ENCODE results near the gene CD48. TPM values are rescaled to one million over a fixed set of nuclear protein-coding genes. Genes with fewer than 3 reads are reported as not detected.

CD48 gene
- total RNA-seq, 2 experiments from 2014 or later: 387 to 395 TPM

GRCh38 chr1:160685266-160685665, 26.4 kb downstream of the CD48 start:
- TF ChIP-seq CTCF (IDR thresholded peaks at IDR 0.05): no peak
- Mint-ChIP-seq H3K4me1 (ENCODE audit: low read depth) (peaks cover 91% of the 10 kb centered on the region), H3K36me3 (ENCODE audit: low read depth) (peaks cover 99% of the 10 kb centered on the region), H3K27ac (peak overlapping the region; percentile 80), H3K9me3 (no peaks in the 10 kb centered on the region), H3K4me3 (peak overlapping the region; percentile 22), H3K27me3 (no peaks in the 10 kb centered on the region)
- Histone ChIP-seq H3K9me3 (ENCODE audit: control insufficient read depth in 1 of 2, insufficient read depth in 1 of 2, low read length in 2 of 2) (no peaks in the 10 kb centered on the region), H3K36me3 (ENCODE audit: insufficient read depth, low read length) (peaks cover 69% of the 10 kb centered on the region), H3K4me1 (ENCODE audit: insufficient read depth, low read length) (peaks cover 65% of the 10 kb centered on the region), H3K27ac (ENCODE audit: low read depth in 1 of 2, low read length in 2 of 2) (peak overlapping the region; percentile 49 to 79), H3K4me3 (ENCODE audit: low read length) (no peak overlapping the region), H3K27me3 (ENCODE audit: control insufficient read depth in 1 of 2, insufficient read depth in 2 of 2, low read length in 2 of 2) (no peaks in the 10 kb centered on the region)
- intact Hi-C loops (cut with DNase I, micrococcal nuclease): loop anchor here in 1 of 2 experiments (2.0 kb wide), 1 partner anchor 14 kb away; no protein-coding TSS in a partner anchor
- no peak for ATAC-seq (ENCODE audit: poor library complexity)
- ChIA-PET POLR2A (interaction anchor here (1.0 to 6.2 kb wide), 3 partner anchors 12 to 83 kb away, joined by 3 to 49 read pairs (median 6); no protein-coding TSS in a partner anchor), CTCF (interaction anchor here (1.0 to 1.5 kb wide), 5 partner anchors 22 to 83 kb away, joined by 3 to 8 read pairs (median 4); no protein-coding TSS in a partner anchor)
- DNase-seq: no peak

GRCh38 chr1:160682983-160683865, 28.4 kb downstream of the CD48 start:
- peak; percentile 8 for ATAC-seq (ENCODE audit: poor library complexity)
- H3K27ac ChIP-seq (ENCODE audit: low read depth in 1 of 2, low read length in 2 of 2): peak overlapping the region; percentile 49 to 79
- Mint-ChIP-seq H3K36me3 (ENCODE audit: low read depth) (peaks cover 99% of the 10 kb centered on the region), H3K27ac (peak overlapping the region; percentile 80), H3K27me3 (no peaks in the 10 kb centered on the region), H3K4me1 (ENCODE audit: low read depth) (peaks cover 72% of the 10 kb centered on the region), H3K9me3 (no peaks in the 10 kb centered on the region), H3K4me3 (peak overlapping the region; percentile 70)
- H3K4me3 ChIP-seq (ENCODE audit: low read length): peak overlapping the region; percentile 9
- H3K9me3 ChIP-seq (ENCODE audit: control insufficient read depth in 1 of 2, insufficient read depth in 1 of 2, low read length in 2 of 2): no peaks in the 10 kb centered on the region
- CTCF ChIA-PET: interaction anchor here (0.9 to 5.2 kb wide), 10 partner anchors 8 to 269 kb away, joined by 3 to 56 read pairs (median 4); partner anchors contain the start of gene ITLN2
- peak in 3 of 14 experiments; percentile 63 to 73 (median 64) for DNase-seq
- no peak for TF ChIP-seq CTCF (IDR thresholded peaks at IDR 0.05)
- peaks cover 56% of the 10 kb centered on the region for H3K4me1 ChIP-seq (ENCODE audit: insufficient read depth, low read length)
- peaks cover 80% of the 10 kb centered on the region for H3K36me3 ChIP-seq (ENCODE audit: insufficient read depth, low read length)
- POLR2A ChIA-PET: interaction anchor here (0.6 to 6.2 kb wide), 14 partner anchors 8 to 160 kb away, joined by 3 to 49 read pairs (median 5); partner anchors contain the start of genes CD48, LY9 and SLAMF6
- intact Hi-C loops (cut with DNase I, micrococcal nuclease): loop anchor here in 1 of 2 experiments (5.0 kb wide), 1 partner anchor 44 kb away; no protein-coding TSS in a partner anchor
- H3K27me3 ChIP-seq (ENCODE audit: control insufficient read depth in 1 of 2, insufficient read depth in 2 of 2, low read length in 2 of 2): no peaks in the 10 kb centered on the region

- DNase-seq: no peak
- H3K4me3 Mint-ChIP-seq: no peak overlapping the region
- peaks cover 85% of the 10 kb centered on the region for H3K36me3 ChIP-seq (ENCODE audit: insufficient read depth, low read length)
- peak overlapping the region; percentile 43 to 53 for H3K27ac ChIP-seq (ENCODE audit: low read depth in 1 of 2, low read length in 2 of 2)
- H3K4me1 ChIP-seq (ENCODE audit: insufficient read depth, low read length): peaks cover 56% of the 10 kb centered on the region
- no peaks in the 10 kb centered on the region for H3K27me3 Mint-ChIP-seq
- peak overlapping the region; percentile 80 for H3K27ac Mint-ChIP-seq
- no peaks in the 10 kb centered on the region for H3K27me3 ChIP-seq (ENCODE audit: control insufficient read depth in 1 of 2, insufficient read depth in 2 of 2, low read length in 2 of 2)
- no peak overlapping the region for H3K4me3 ChIP-seq (ENCODE audit: low read length)
- H3K9me3 ChIP-seq (ENCODE audit: control insufficient read depth in 1 of 2, insufficient read depth in 1 of 2, low read length in 2 of 2): no peaks in the 10 kb centered on the region
- POLR2A ChIA-PET: interaction anchor here (0.9 to 6.2 kb wide), 9 partner anchors 10 to 153 kb away, joined by 3 to 49 read pairs (median 4); partner anchors contain the start of gene CD48
- H3K36me3 Mint-ChIP-seq (ENCODE audit: low read depth): peaks cover 99% of the 10 kb centered on the region
- peak; percentile 36 for ATAC-seq (ENCODE audit: poor library complexity)
- peaks cover 57% of the 10 kb centered on the region for H3K4me1 Mint-ChIP-seq (ENCODE audit: low read depth)
- intact Hi-C loops (cut with DNase I, micrococcal nuclease): loop anchor here (1.0 to 5.0 kb wide), 9 partner anchors 30 to 269 kb away; no protein-coding TSS in a partner anchor
- TF ChIP-seq CTCF (IDR thresholded peaks at IDR 0.05): no peak
- H3K9me3 Mint-ChIP-seq: no peaks in the 10 kb centered on the region
- CTCF ChIA-PET: interaction anchor here (0.7 to 5.2 kb wide), 30 partner anchors 9 to 309 kb away, joined by 3 to 56 read pairs (median 4); partner anchors contain the start of genes CD48, ITLN2 and LY9
These were observed 29.8 kb downstream of the CD48 start for GRCh38 chr1:160681891-160682140.

Measured in CD4-positive, alpha-beta T cell (primary cell).